Heart left ventricle (tissue), 16 donors: ENCODE measurements around the gene PHAX. TPM values are rescaled to one million over a fixed set of nuclear protein-coding genes. Genes with fewer than 3 reads are reported as not detected.
"Not testable (repeated sequence)": the region's sequence is repeated elsewhere in the genome, so short reads cannot be mapped to it uniquely, and the experiment has no call there.

ENCODE experiments used
- ATAC-seq, 4 donors: fragments of 200-7000 bp; cut with Tn5 transposase; one replicate each; pipeline ENCODE4 v1.9.1; 2020 to 2022; ENCODE audit warnings: moderate library complexity in 4 of 4, mild to moderate bottlenecking in 3 of 4, moderate number of reproducible peaks in 1 of 4
- DNase-seq, 5 donors: peaks; one replicate each; pipeline ENCODE4 v3.0.0-alpha.2; 2020
- H3K27ac ChIP-seq, 12 donors: fragments of 200-600 bp; sonication (generic) in 4 of 12; one replicate each; pipeline versions ENCODE4 v1.5.0 to v1.8.0; 2016 to 2022; ENCODE audit warnings: mild to moderate bottlenecking in 2 of 12
- H3K27me3 ChIP-seq, 9 donors: fragments of 200-600 bp; sonication (generic) in 2 of 9; one replicate each; pipeline versions ENCODE4 v1.5.1 to v1.8.0; 2016 to 2022; ENCODE audit warnings: mild to moderate bottlenecking in 3 of 9
- H3K36me3 ChIP-seq, 9 donors: fragments of 200-600 bp; sonication (generic) in 2 of 9; one replicate each; pipeline versions ENCODE4 v1.5.0 to v1.8.0; 2018 to 2022; ENCODE audit warnings: mild to moderate bottlenecking in 2 of 9
- H3K4me1 ChIP-seq, 12 donors: fragments of 200-600 bp; sonication (generic) in 4 of 12; one replicate each; pipeline versions ENCODE4 v1.5.0 to v1.8.0; 2016 to 2022; ENCODE audit warnings: mild to moderate bottlenecking in 3 of 12
- H3K4me3 ChIP-seq, 12 donors: fragments of 200-600 bp; sonication (generic) in 4 of 12; one replicate each; pipeline versions ENCODE4 v1.5.0 to v1.8.0; 2017 to 2022; ENCODE audit warnings: mild to moderate bottlenecking in 9 of 12, moderate library complexity in 4 of 12
- H3K9me3 ChIP-seq, 12 donors: fragments of 200-600 bp; sonication (generic) in 4 of 12; one replicate each; pipeline versions ENCODE4 v1.5.0 to v1.8.0; 2016 to 2022; ENCODE audit warnings: mild to moderate bottlenecking in 1 of 12
- POLR2A ChIP-seq, 2 donors: fragments of 450-650 bp; IDR thresholded peaks; one replicate each; pipeline ENCODE4 v1.6.1; 2017; ENCODE audit warnings: antibody characterized with exemption in 2 of 2, mild to moderate bottlenecking in 2 of 2, moderate library complexity in 2 of 2
- WGBS, 4 donors: extraction: QIAGEN DNeasy Blood & Tissue Kit in 2 of 4; methylation state at CpG; one replicate each; pipeline versions ENCODE4 v1.1.5 to v1.1.7; 2013 to 2018; 5-methylcytosine and 5-hydroxymethylcytosine counted together
- intact Hi-C, 10 donors: fragments of 100-400 bp; cut with DNase I; formaldehyde crosslinking; loops; one replicate each; pipeline versions ENCODE4 v1.11.1 to v1.14.2; 2022
- long read RNA-seq, 3 donors: library from polyadenylated mRNA; unstranded; transcript quantifications; one replicate each; pipeline ENCODE4 v2.0.0, GENCODE V29; 2020 to 2021
- polyA plus RNA-seq, 2 donors: library from polyadenylated mRNA; stranded (reverse); fragments of 200-250 nt; gene quantifications; one replicate each; pipeline ENCODE4 v1.2.3, GENCODE V29; 2013
- total RNA-seq, 9 donors: library from RNA; depleted of rRNA in 2 of 9; stranded (reverse); fragments of >200 nt in 2 of 9; fragmentation: NEBNext Ultra II Directional in 3 of 9; extraction: Animal tissue kit (Norgen Biotek cat#: 25700) in 3 of 9; gene quantifications; one replicate each; pipeline versions ENCODE4 v1.1.0 to v1.2.4, GENCODE V29; 2016 to 2023
- TF ChIP-seq, protein P1 (sequence below), 12 donors: fragments of 200-600 bp; sonication (generic) in 4 of 12; IDR thresholded peaks; one replicate each; pipeline versions ENCODE4 v1.5.0 to v1.8.0; 2018 to 2022; ENCODE audit warnings: antibody characterized with exemption in 12 of 12, mild to moderate bottlenecking in 5 of 12
- donor health status: ischemic (EF 13 %, LVEDD 7.1; RV severe dilation, severe dysfunction).
- donor health status: healthy with polysubstance abuse.
- donor health status: DM: no; HTN: yes; CAD: no.
- donor health status: DM: no; HTN: no; CAD: no.
- donor health status: ischemic (EF 25% LVEDD 6.9; RV normal size, moderate dysfunction).
- donor health status: ischemic (EF 25% LVEDD 5.7; RV mildly dilated, moderate dysfunction).
- donor health status: healthy.
- donor health status: DM: yes; HTN: yes; CAD: no.
- donor health status: ischemic (EF 35%, LVEDD 5.7; RV mildly dilated, moderate dysfunction).
- donor health status: nonischemic (EF 11% LVEDD 7.7; RV severe dilation, severe dysfunction).
- donor health status: DM: yes; HTN: yes; CAD: no.
- donor health status: PGD.
- donor health status: ischemic (EF 29% LVEDD 5.4; RV normal size, mild dysfunction).
- donor health status: nonischemic (EF 23%, LVEDD 6.1; RV moderate dilation, normal function).

PHAX gene, protein sequence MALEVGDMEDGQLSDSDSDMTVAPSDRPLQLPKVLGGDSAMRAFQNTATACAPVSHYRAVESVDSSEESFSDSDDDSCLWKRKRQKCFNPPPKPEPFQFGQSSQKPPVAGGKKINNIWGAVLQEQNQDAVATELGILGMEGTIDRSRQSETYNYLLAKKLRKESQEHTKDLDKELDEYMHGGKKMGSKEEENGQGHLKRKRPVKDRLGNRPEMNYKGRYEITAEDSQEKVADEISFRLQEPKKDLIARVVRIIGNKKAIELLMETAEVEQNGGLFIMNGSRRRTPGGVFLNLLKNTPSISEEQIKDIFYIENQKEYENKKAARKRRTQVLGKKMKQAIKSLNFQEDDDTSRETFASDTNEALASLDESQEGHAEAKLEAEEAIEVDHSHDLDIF
- total RNA-seq = 10 to 100 TPM; 22.5 to 32.7 (median 30.8) TPM
- 10 to 100 TPM; 16.6 to 29.6 TPM for polyA plus RNA-seq
- long read RNA-seq, donor 1, full-length matches to known transcripts = 32 of 41 reads
- long read RNA-seq, donor 1, partial matches to known transcripts = 0 of 41 reads
- long read RNA-seq, donor 1, other reads (novel, unspliced or antisense) = 9 of 41 reads
- long read RNA-seq, donor 2, full-length matches to known transcripts = 58 of 77 reads
- long read RNA-seq, donor 2, partial matches to known transcripts = 12 of 77 reads
- long read RNA-seq, donor 2, other reads (novel, unspliced or antisense) = 7 of 77 reads
- long read RNA-seq, donor 3, full-length matches to known transcripts = 12 of 18 reads
- long read RNA-seq, donor 3, partial matches to known transcripts = 3 of 18 reads
- long read RNA-seq, donor 3, other reads (novel, unspliced or antisense) = 3 of 18 reads

DNA sequence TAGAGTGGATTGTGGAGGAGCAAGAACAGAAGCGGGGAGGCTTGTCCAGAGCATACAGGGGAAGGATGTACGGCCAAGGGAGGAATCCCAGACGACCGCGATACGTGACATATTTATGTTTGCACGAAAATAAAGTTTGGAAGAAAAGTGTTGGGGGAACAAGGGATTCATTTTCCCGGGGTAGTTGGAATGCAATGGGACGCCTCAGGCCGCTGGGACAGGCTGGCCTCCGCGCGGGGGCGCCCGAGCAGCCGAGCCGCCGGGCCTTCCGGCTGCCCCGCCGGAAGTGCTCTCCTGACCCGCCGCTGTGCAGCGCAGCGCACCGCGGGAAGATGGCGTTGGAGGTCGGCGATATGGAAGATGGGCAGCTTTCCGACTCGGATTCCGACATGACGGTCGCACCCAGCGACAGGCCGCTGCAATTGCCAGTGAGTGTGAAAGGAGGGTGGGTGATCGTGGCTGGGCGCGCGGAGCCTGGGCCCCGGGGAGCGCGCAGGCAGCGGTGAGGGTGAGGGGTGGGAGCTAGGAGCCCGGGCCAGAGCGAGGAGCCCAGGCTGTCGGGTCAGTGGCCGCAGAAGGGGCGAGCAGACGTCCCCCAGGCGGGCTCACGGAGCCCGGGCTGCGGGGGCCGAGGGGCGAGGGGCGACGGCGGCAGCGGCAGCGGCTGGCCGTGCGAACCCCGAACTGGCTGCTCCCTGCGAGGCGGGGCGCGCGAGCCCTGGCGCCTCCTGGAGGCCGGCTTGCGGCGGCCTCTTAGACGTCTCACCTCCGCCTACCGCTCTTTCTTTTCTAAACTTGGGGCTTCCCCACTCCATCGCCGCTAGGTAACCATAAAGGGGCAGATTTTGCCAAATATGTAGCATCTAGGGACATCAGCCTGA lies at the start of gene PHAX:
Gene PHAX, plus strand, starts transcription at position 317 of the 881 bp plus-strand sequence. Its CDS starts 16 bp downstream, at position 333.
- no peak for TF ChIP-seq POLR2A (IDR thresholded peaks at IDR 0.05)
- TF ChIP-seq, protein P1, sequence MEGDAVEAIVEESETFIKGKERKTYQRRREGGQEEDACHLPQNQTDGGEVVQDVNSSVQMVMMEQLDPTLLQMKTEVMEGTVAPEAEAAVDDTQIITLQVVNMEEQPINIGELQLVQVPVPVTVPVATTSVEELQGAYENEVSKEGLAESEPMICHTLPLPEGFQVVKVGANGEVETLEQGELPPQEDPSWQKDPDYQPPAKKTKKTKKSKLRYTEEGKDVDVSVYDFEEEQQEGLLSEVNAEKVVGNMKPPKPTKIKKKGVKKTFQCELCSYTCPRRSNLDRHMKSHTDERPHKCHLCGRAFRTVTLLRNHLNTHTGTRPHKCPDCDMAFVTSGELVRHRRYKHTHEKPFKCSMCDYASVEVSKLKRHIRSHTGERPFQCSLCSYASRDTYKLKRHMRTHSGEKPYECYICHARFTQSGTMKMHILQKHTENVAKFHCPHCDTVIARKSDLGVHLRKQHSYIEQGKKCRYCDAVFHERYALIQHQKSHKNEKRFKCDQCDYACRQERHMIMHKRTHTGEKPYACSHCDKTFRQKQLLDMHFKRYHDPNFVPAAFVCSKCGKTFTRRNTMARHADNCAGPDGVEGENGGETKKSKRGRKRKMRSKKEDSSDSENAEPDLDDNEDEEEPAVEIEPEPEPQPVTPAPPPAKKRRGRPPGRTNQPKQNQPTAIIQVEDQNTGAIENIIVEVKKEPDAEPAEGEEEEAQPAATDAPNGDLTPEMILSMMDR (IDR thresholded peaks at IDR 0.05) = peak; percentile 51 to 90 (median 74)
- no peaks in the 10 kb centered on the region for H3K27me3 ChIP-seq
- peaks cover 4 to 47% (median 31%) of the 10 kb centered on the region in 12 donors for H3K4me1 ChIP-seq
- no peaks in the 10 kb centered on the region for H3K9me3 ChIP-seq
- DNase-seq = peak; percentile 76 to 89 (median 83)
- H3K36me3 ChIP-seq = peaks cover 0 to 28% (median 24%) of the 10 kb centered on the region in 9 donors
- peak within 1 kb of the TSS; percentile 69 to 92 (median 88) for H3K27ac ChIP-seq
- intact Hi-C loops = loop anchor here in 2 of 10 donors (5.0 kb wide), 2 partner anchors 59 to 249 kb away; no protein-coding TSS in a partner anchor
- ATAC-seq = peak; percentile 78 to 99 (median 96)
- 2 to 6% (median 3%) methylated on average over 29 to 79 of the region's 79 CpGs for WGBS, 4 donors
- H3K4me3 ChIP-seq = peak within 1 kb of the TSS; percentile 85 to 100 (median 98)

DNA sequence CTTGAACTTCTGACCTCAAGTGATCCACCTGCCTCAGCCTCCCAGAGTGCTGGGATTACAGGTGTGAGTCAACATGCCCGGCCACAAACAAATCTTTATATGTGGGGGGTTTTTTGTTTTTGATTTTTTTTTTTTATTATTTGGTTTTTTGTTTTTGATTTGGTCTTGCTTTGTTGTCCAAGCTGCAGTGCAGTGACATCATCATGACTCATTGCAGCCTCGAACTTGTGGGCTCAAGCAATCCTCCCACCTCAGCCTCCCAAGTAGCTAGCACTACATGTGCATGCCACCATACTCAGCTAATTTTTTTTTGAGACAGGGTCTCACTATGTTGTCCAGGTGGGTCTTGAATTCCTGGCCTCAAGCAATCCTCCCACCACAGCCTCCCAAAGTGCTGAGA lies 48.1 kb upstream of the PHAX start:
- Histone ChIP-seq H3K27ac (no peak overlapping the region), H3K27me3 (no peaks in the 10 kb centered on the region), H3K4me3 (no peak overlapping the region), H3K9me3 (no peaks in the 10 kb centered on the region), H3K4me1 (no peaks in the 10 kb centered on the region), H3K36me3 (peaks cover 0 to 100% (median 80%) of the 10 kb centered on the region in 9 donors)
- 92 to 98% (median 97%) methylated on average over 2 of the region's 2 CpGs for WGBS, 4 donors
- no peak for TF ChIP-seq POLR2A (IDR thresholded peaks at IDR 0.05)
- TF ChIP-seq, protein P1 (IDR thresholded peaks at IDR 0.05) = no peak
- intact Hi-C loops = no loop called here
- ATAC-seq (no peak), DNase-seq (no peak)

DNA sequence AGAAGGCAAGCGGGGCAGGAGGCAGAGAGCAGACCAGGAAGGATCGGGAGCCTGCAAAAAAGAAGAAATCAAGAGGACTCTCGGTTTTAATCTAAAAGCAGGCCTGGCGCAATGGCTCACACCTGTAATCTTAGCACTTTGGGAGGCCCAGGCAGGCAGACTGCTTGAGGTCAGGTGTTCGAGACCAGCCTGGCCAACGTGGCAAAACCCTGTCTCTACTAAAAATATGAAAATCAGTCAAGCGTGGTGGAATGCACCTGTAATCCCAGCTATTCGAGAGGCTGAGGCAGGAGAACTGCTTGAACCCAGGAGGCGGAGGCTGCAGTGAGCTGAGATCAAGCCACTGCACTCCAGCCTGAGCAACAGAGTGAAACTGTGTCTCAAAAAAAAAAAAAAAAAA lies 45.6 kb upstream of the PHAX start:
- H3K27ac ChIP-seq, H3K4me3 ChIP-seq, H3K27me3 ChIP-seq, H3K9me3 ChIP-seq, H3K4me1 ChIP-seq, DNase-seq, ATAC-seq, intact Hi-C loops: not testable (repeated sequence)
- peaks cover 0 to 98% (median 77%) of the 10 kb centered on the region in 9 donors for H3K36me3 ChIP-seq
- WGBS, 4 donors = 87 to 98% (median 92%) methylated on average over 9 of the region's 9 CpGs

DNA sequence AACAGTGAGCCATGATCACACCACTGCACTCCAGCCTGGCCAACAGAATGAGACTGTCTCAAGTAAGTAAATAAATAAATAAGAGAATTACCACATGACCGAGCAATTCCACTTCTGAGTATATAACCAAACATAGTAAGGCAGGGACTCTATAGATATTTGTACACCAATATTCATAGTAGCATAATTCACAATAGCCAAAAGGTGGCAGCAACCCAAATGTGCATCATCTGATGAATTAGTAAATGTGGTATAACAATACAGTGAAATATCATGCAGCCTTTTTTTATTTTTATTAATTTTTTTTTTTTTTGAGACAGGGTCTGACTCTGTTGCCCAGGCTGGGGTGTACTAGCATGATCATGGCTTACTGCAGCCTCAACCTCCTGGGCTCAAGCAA lies 38.8 kb upstream of the PHAX start:
- H3K4me1 ChIP-seq = no peaks in the 10 kb centered on the region
- TF ChIP-seq, protein P1 (IDR thresholded peaks at IDR 0.05) = no peak
- TF ChIP-seq POLR2A (IDR thresholded peaks at IDR 0.05) = no peak
- H3K27me3 ChIP-seq = no peaks in the 10 kb centered on the region
- H3K4me3 ChIP-seq = no peak overlapping the region
- WGBS, 4 donors = 81 to 95% (median 83%) methylated on average over 1 of the region's 1 CpG
- peaks cover 0 to 81% (median 44%) of the 10 kb centered on the region in 9 donors for H3K36me3 ChIP-seq
- intact Hi-C loops = no loop called here
- H3K9me3 ChIP-seq = no peaks in the 10 kb centered on the region
- DNase-seq = no peak
- H3K27ac ChIP-seq = no peak overlapping the region
- no peak for ATAC-seq
